HCT116 (cell line): ENCODE measurements around the gene APBB2.

ENCODE experiments used
- CTCF ChIP-seq, 3 experiments: fragments of 200-600 bp in 1 of 3; sonication (generic) in 1 of 3; IDR thresholded peaks in 2 of 3; conservative IDR thresholded peaks in 1 of 3; 2 replicates each; pipeline ENCODE4 v1.5.1; 2012 to 2017; ENCODE audit warnings: low read depth in 2 of 3, low read length in 2 of 3, antibody characterized with exemption in 1 of 3, borderline replicate concordance in 1 of 3, control low read depth in 1 of 3, mild to moderate bottlenecking in 1 of 3, mixed read lengths in 1 of 3, mixed run types in 1 of 3, moderate library complexity in 1 of 3; ENCODE audit not compliant: insufficient read depth in 1 of 3
- EZH2phosphoT487 ChIP-seq: fragments of 200-600 bp; IDR thresholded peaks from 2 replicates; pipeline ENCODE4 v1.6.1; 2018; ENCODE audit warnings: antibody characterized with exemption, borderline replicate concordance
- MAX ChIP-seq: IDR thresholded peaks from 2 replicates; pipeline ENCODE4 v1.6.1; 2012
- POLR2A ChIP-seq: IDR thresholded peaks from 2 replicates; pipeline ENCODE4 v1.7.0; 2011; ENCODE audit warnings: borderline replicate concordance; ENCODE audit not compliant: insufficient read depth, insufficient read length; ENCODE audit errors: extremely low read depth
- POLR2AphosphoS5 ChIP-seq: IDR thresholded peaks from 2 replicates; pipeline ENCODE4 v1.6.1; 2011; ENCODE audit warnings: mild to moderate bottlenecking, low read depth, low read length, moderate library complexity
- RAD21 ChIP-seq: IDR thresholded peaks from 2 replicates; pipeline ENCODE4 v1.6.1; 2012; ENCODE audit warnings: low read depth, mild to moderate bottlenecking
- REST ChIP-seq: IDR thresholded peaks from 2 replicates; pipeline ENCODE4 v1.6.1; 2012; ENCODE audit warnings: low read depth
- SIN3A ChIP-seq: IDR thresholded peaks from 2 replicates; pipeline ENCODE4 v1.6.1; 2012; ENCODE audit warnings: low read depth
- SP1 ChIP-seq: IDR thresholded peaks from 2 replicates; pipeline ENCODE4 v1.6.1; 2012; ENCODE audit warnings: low read depth
- SRF ChIP-seq: IDR thresholded peaks from 2 replicates; pipeline ENCODE4 v1.6.1; 2012; ENCODE audit warnings: low read depth
- YY1 ChIP-seq: IDR thresholded peaks from 2 replicates; pipeline ENCODE4 v1.6.1; 2011; ENCODE audit warnings: low read length, low read depth, moderate library complexity, mild to moderate bottlenecking; ENCODE audit not compliant: insufficient replicate concordance; ENCODE audit errors: extremely low read depth
- ZBTB33 ChIP-seq: IDR thresholded peaks from 2 replicates; pipeline ENCODE4 v1.6.1; 2011; ENCODE audit warnings: mild to moderate bottlenecking, low read length, moderate library complexity; ENCODE audit not compliant: insufficient replicate concordance; ENCODE audit errors: extremely low read depth
- ZFX ChIP-seq: fragments of 450-650 bp; IDR thresholded peaks from 2 replicates; pipeline ENCODE4 v1.6.1; 2017
- ZNF274 ChIP-seq: fragments of 200-500 bp; sonication (Bioruptor generic); IDR thresholded peaks from 2 replicates; pipeline ENCODE4 v1.6.1; 2014; ENCODE audit warnings: mild to moderate bottlenecking, low read depth, low read length, inconsistent platforms

- no peak for TF ChIP-seq POLR2AphosphoS5
- no peak for TF ChIP-seq ZNF274
- no peak for TF ChIP-seq MAX
- TF ChIP-seq POLR2A = no peak
- no peak for TF ChIP-seq SIN3A
- TF ChIP-seq CTCF (IDR thresholded peaks at IDR 0.05 in 2 of 3, conservative IDR thresholded peaks at IDR 0.05 in 1 of 3; ENCODE audit: borderline replicate concordance in 1 of 3, insufficient read depth in 1 of 3, low read depth in 2 of 3, low read length in 2 of 3) = no peak; a peak in 1 of 6 replicates
- no peak for TF ChIP-seq ZBTB33
- no peak for TF ChIP-seq SP1
- no peak for TF ChIP-seq YY1
- no peak for TF ChIP-seq ZFX
- no peak for TF ChIP-seq REST
- no peak for TF ChIP-seq RAD21
- TF ChIP-seq EZH2phosphoT487 = no peak
- TF ChIP-seq SRF = no peak
Observed at GRCh38 chr4:40924793-40925117, 289.6 kb downstream of the APBB2 start.
